ENCODE results near the gene PPP1R27. TPM values are rescaled to one million over a fixed set of nuclear protein-coding genes. Genes with fewer than 3 reads are reported as not detected.

The PPP1R27 gene
- total RNA-seq, 1 donor from 2014 or later, result not detected

GRCh38 chr17:81823820-81824550 is 10.9 kb downstream of the PPP1R27 start:
- Histone ChIP-seq H3K4me1 (ENCODE audit: insufficient read depth, low read length) (no peaks in the 10 kb centered on the region), H3K27me3 (ENCODE audit: insufficient read depth, low read length) (no peaks in the 10 kb centered on the region), H3K4me2 (ENCODE audit: low read length) (no peak overlapping the region), H3K9ac (ENCODE audit: low read length) (no peak overlapping the region), H3K27ac (ENCODE audit: low read depth, low read length) (no peak overlapping the region), H4K20me1 (ENCODE audit: insufficient read depth, low read length) (peaks cover 38% of the 10 kb centered on the region), H3K9me3 (ENCODE audit: insufficient read depth, low read depth, low read length) (no peaks in the 10 kb centered on the region), H3K79me2 (ENCODE audit: insufficient read depth, low read length) (peaks cover 31% of the 10 kb centered on the region), H3K36me3 (ENCODE audit: insufficient read depth, low read length) (no peaks in the 10 kb centered on the region), H3K4me3 (ENCODE audit: insufficient read depth, low read depth, low read length) (no peak overlapping the region), H2AFZ (ENCODE audit: low read depth, low read length) (no peak overlapping the region)
- no peak overlapping the region for H3K27ac Mint-ChIP-seq (ENCODE audit: unreplicated experiment)
- H3K9me3 Mint-ChIP-seq (ENCODE audit: unreplicated experiment), result no peaks in the 10 kb centered on the region
- no peak for TF ChIP-seq CTCF (IDR thresholded peaks at IDR 0.05; ENCODE audit: insufficient read depth, low read depth, low read length)
- no peak for TF ChIP-seq EZH2 (IDR thresholded peaks at IDR 0.05; ENCODE audit: insufficient read depth, low read length)
- H3K4me3 Mint-ChIP-seq (ENCODE audit: unreplicated experiment), result no peak overlapping the region
- peaks cover 3% of the 10 kb centered on the region for H3K4me1 Mint-ChIP-seq (ENCODE audit: low read depth, unreplicated experiment)
- H3K36me3 Mint-ChIP-seq (ENCODE audit: low read depth, unreplicated experiment), result no peaks in the 10 kb centered on the region
- DNase-seq (ENCODE audit: low read depth) (no peak), FAIRE-seq (no peak)
- H3K27me3 Mint-ChIP-seq (ENCODE audit: low read depth, unreplicated experiment), result peaks cover 3% of the 10 kb centered on the region

GRCh38 chr17:81822996-81823819 is 11.6 kb downstream of the PPP1R27 start:
- FAIRE-seq (no peak), DNase-seq (ENCODE audit: low read depth) (no peak)
- no peaks in the 10 kb centered on the region for H3K27me3 ChIP-seq (ENCODE audit: insufficient read depth, low read length)
- no peak overlapping the region for H3K4me2 ChIP-seq (ENCODE audit: low read length)
- peaks cover 30% of the 10 kb centered on the region for H4K20me1 ChIP-seq (ENCODE audit: insufficient read depth, low read length)
- Mint-ChIP-seq H3K4me3 (ENCODE audit: unreplicated experiment) (no peak overlapping the region), H3K9me3 (ENCODE audit: unreplicated experiment) (no peaks in the 10 kb centered on the region), H3K4me1 (ENCODE audit: low read depth, unreplicated experiment) (peaks cover under 1% of the 10 kb centered on the region), H3K27me3 (ENCODE audit: low read depth, unreplicated experiment) (peaks cover 3% of the 10 kb centered on the region), H3K27ac (ENCODE audit: unreplicated experiment) (no peak overlapping the region), H3K36me3 (ENCODE audit: low read depth, unreplicated experiment) (no peaks in the 10 kb centered on the region)
- no peaks in the 10 kb centered on the region for H3K9me3 ChIP-seq (ENCODE audit: insufficient read depth, low read depth, low read length)
- H3K79me2 ChIP-seq (ENCODE audit: insufficient read depth, low read length), result peaks cover 23% of the 10 kb centered on the region
- H3K4me3 ChIP-seq (ENCODE audit: insufficient read depth, low read depth, low read length), result no peak overlapping the region
- TF ChIP-seq CTCF (IDR thresholded peaks at IDR 0.05; ENCODE audit: insufficient read depth, low read depth, low read length) (no peak), EZH2 (IDR thresholded peaks at IDR 0.05; ENCODE audit: insufficient read depth, low read length) (no peak)
- H2AFZ ChIP-seq (ENCODE audit: low read depth, low read length), result no peak overlapping the region
- no peaks in the 10 kb centered on the region for H3K4me1 ChIP-seq (ENCODE audit: insufficient read depth, low read length)
- H3K27ac ChIP-seq (ENCODE audit: low read depth, low read length), result no peak overlapping the region
- H3K36me3 ChIP-seq (ENCODE audit: insufficient read depth, low read length), result no peaks in the 10 kb centered on the region
- H3K9ac ChIP-seq (ENCODE audit: low read length), result no peak overlapping the region
